Measurements from ENCODE around the gene DDX23. TPM values are rescaled to one million over a fixed set of nuclear protein-coding genes. Genes with fewer than 3 reads are reported as not detected.

The DDX23 gene
- total RNA-seq, 1 experiment from 2014 or later = 98.1 TPM

DNA sequence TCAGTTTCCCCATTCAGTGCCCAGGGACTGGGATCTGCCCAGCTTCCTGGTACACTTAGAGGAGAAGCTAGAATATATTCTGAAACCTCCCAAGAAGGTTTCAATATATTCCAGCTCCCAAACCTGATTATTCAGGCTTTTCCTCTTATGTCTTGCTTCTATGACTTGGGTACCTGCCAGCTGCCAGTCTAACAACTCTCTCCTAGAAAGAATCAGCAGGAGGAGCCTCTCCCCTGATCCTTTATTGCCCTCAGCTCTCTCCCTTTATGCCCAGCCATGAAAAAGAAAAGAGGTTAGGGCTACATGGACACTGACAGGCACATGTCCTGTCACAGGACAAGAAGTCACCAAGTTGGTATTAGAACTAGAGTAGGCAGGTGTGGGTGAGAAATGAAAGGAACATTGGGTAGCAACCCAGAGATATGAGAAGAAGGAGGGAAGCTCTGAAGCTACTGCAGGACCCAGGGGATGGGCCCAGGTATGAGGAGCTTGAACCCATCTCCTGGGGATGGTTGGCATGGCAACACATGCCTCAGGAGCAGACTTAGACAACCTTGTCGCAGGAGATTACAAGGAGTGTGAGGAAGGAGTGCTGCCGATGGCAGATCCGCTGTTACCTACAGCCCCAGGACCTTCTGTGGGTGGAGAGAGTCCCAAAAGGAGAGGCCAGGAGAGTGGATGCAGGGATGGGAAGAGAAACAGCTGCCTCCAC lies 35.7 kb downstream of the DDX23 start:
- H3K27me3 Mint-ChIP-seq (ENCODE audit: low read depth) = peaks cover 48% of the 10 kb centered on the region

More for the DNA sequence above, 35.7 kb downstream of the DDX23 start:
- H4K20me1 ChIP-seq (ENCODE audit: control insufficient read depth, insufficient read depth, insufficient read length) = no peaks in the 10 kb centered on the region
- H4K8ac ChIP-seq (replicated peaks; ENCODE audit: insufficient read length, low read depth, low read length) = no peak overlapping the region
- H3K23ac ChIP-seq (ENCODE audit: insufficient read length, low read depth, low read length) = no peak overlapping the region
- H2AK5ac ChIP-seq (ENCODE audit: insufficient read length, low read length) = no peak overlapping the region
- H3K9me3 ChIP-seq (ENCODE audit: control insufficient read depth, low read depth, low read length) = no peaks in the 10 kb centered on the region
- H3K4me1 Mint-ChIP-seq = peaks cover 60 to 63% of the 10 kb centered on the region in 2 experiments
- peak overlapping the region; percentile 88 to 95; a peak in 4 of 5 replicates for H3K4me3 Mint-ChIP-seq
- no peak overlapping the region for H2BK12ac ChIP-seq (ENCODE audit: insufficient read length, low read depth, low read length)
- WGBS (ENCODE audit: extremely low coverage, insufficient read length, low lambda C conversion rate) = no CpG with 5 or more reads among the region's 3 CpGs
- no peak overlapping the region for H2BK15ac ChIP-seq (ENCODE audit: low read depth, low read length)
- no peaks in the 10 kb centered on the region for H3K79me2 ChIP-seq (ENCODE audit: insufficient read depth, low read length)
- no peak overlapping the region for H2AFZ ChIP-seq (ENCODE audit: low read length)
- H3K4ac ChIP-seq (ENCODE audit: low read depth, low read length) = no peak overlapping the region
- H3K18ac ChIP-seq (ENCODE audit: insufficient read length, low read depth, low read length) = no peak overlapping the region
- TF ChIP-seq, protein P1, sequence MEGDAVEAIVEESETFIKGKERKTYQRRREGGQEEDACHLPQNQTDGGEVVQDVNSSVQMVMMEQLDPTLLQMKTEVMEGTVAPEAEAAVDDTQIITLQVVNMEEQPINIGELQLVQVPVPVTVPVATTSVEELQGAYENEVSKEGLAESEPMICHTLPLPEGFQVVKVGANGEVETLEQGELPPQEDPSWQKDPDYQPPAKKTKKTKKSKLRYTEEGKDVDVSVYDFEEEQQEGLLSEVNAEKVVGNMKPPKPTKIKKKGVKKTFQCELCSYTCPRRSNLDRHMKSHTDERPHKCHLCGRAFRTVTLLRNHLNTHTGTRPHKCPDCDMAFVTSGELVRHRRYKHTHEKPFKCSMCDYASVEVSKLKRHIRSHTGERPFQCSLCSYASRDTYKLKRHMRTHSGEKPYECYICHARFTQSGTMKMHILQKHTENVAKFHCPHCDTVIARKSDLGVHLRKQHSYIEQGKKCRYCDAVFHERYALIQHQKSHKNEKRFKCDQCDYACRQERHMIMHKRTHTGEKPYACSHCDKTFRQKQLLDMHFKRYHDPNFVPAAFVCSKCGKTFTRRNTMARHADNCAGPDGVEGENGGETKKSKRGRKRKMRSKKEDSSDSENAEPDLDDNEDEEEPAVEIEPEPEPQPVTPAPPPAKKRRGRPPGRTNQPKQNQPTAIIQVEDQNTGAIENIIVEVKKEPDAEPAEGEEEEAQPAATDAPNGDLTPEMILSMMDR (conservative IDR thresholded peaks at IDR 0.05) = no peak
- DNase-seq = no peak
- no peaks in the 10 kb centered on the region for H3K79me1 ChIP-seq (ENCODE audit: insufficient read depth, low read depth, low read length, poor library complexity, severe bottlenecking)
- no peak overlapping the region for H4K91ac ChIP-seq (ENCODE audit: insufficient read length, low read depth, low read length)
- H2BK120ac ChIP-seq (ENCODE audit: low read depth, low read length, poor library complexity, severe bottlenecking) = no peak overlapping the region
- H3K4me1 ChIP-seq (ENCODE audit: insufficient read depth, low read length) = 0 out of 2 replicates have a peak, but pooled peaks cover 2% of the 10 kb centered on the region
- H3K4me2 ChIP-seq (ENCODE audit: insufficient read depth, insufficient read length, low read length) = peak overlapping the region; percentile 87
- peaks cover 27% of the 10 kb centered on the region for H3K27me3 ChIP-seq (ENCODE audit: insufficient read depth, low read length)
- no peak overlapping the region for H3K9ac ChIP-seq (ENCODE audit: extremely low read depth, insufficient read length, low read length)
- no peak overlapping the region for H4K5ac ChIP-seq (ENCODE audit: insufficient read length, low read depth, low read length)
- no peak overlapping the region for H3K27ac ChIP-seq (ENCODE audit: insufficient read length, low read depth, low read length)
- H3T11ph ChIP-seq (ENCODE audit: low read length) = no peak overlapping the region
- no peaks in the 10 kb centered on the region for H3K36me3 Mint-ChIP-seq (ENCODE audit: insufficient read depth in 1 of 3, low read depth in 3 of 3)
- H2BK20ac ChIP-seq (ENCODE audit: low read depth, low read length, poor library complexity, severe bottlenecking) = no peak overlapping the region
- H3K27ac Mint-ChIP-seq = no peak overlapping the region; a peak in 1 of 7 replicates
- H3K9me3 Mint-ChIP-seq = no peaks in the 10 kb centered on the region
- H3K23me2 ChIP-seq (ENCODE audit: insufficient read length, low read depth, low read length, poor library complexity, severe bottlenecking) = peaks cover 28% of the 10 kb centered on the region
- H2BK5ac ChIP-seq (ENCODE audit: insufficient read length, low read length) = no peak overlapping the region
- H3K14ac ChIP-seq (ENCODE audit: insufficient read depth, low read length) = no peak overlapping the region
- H3K56ac ChIP-seq (ENCODE audit: insufficient read length, low read depth, low read length) = no peak overlapping the region

All from H9 (cell line).